HG03520 (cell line): ENCODE measurements around the gene FBN2.

Source experiments
- ATAC-seq: cut with Tn5 transposase; IDR thresholded peaks from one replicate; pipeline ENCODE4 v1.9.1; 2021; ENCODE audit warnings: mild to moderate bottlenecking, moderate library complexity; ENCODE audit not compliant: unreplicated experiment

The FBN2 gene

DNA sequence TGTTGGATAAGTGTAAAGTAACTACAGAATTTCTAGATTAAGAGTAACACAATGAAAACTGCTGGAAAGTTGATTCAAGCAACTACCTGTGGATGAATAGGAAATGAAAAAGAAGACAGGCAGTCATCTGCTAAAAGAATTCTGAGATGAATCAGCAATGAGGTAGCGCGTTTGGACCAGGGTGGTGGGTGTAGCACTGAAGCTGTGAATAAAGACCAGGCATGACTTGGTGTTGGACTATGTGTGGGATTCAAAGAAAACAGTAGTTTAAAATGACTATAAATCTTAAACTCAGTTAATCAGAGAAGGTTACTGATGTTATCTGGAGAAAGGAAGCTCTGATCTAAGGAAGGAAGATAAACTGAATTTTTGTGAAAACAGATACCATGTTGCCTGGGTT is 159.8 kb downstream of the FBN2 start:
- no peak for ATAC-seq

DNA sequence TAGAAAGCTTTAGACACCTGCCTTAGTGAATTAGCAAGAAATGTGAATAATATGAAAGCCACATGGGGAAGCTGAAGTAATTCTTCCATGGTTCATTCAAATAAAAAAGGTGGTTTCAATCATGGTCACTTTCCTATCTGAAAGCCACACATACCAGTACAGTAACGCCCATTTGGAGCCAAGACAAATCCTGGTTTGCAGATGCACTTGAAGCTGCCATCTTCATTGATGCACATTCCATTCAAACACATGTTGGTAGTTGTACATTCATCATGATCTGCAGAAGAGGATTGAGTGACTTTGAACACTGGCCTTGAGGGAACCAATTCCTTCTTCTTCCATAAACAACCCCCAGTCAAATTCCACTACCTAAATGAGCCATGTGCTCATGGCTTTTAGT is 161.5 kb downstream of the FBN2 start:
- no peak for ATAC-seq

DNA sequence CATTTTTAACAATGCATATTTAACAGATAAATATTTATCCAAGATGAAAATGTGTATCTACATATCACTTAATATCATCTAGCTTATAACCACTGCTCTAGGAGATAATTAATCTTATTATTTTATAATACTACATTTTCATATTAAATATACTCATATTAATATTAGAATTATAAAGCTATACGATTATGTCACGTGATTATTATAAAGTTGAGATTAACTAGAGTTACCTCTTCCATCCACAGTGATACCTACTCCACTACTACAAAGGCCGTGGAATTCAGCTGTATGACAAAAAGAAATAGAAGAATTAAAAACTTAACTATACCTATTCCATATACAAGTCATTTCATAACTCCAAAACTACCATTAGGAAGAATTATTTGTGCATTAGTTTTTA is 171.9 kb downstream of the FBN2 start:
- ATAC-seq, result no peak

- ATAC-seq, result no peak
Observed at GRCh38 chr5:128362370-128362769, 175.7 kb downstream of the FBN2 start.

GRCh38 chr5:128358826-128359225 is 179.2 kb downstream of the FBN2 start:
- no peak for ATAC-seq

DNA sequence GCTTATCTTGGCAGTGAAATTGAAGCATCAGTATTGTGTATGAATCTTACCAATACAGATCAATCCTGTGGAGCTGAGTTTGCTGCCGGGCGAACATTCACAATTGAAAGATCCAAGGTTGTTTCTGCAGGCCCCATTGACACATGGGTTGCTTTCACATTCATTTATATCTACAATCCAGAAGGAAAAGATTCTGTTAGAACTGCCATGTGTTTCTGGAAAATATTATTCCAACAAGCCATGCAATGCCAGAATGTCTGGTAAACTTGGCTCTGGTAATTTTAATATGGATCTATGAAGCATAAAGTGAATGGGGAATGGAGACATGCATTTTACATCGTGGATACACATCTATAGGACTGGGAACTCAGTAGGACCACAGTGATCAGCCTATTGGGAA is 180.8 kb downstream of the FBN2 start:
- no peak for ATAC-seq

DNA sequence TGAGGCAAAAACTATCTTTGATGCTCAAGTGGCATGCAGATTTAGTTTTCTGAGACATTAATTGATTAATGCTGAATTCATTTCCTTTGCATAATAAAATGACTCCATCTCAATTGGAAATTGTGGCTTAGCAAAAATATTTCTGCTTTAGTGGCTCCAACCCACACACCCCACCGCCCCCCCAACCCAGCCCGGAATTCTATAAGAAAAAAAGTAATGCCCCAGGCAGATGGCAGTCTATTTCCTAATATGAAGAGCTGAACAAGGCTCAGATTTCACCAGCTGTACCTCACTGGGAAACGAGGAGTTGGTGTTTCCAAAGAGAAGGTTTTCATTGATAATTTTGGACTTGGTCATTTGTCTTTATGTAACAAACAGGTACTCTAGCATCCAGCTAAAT is 182.1 kb downstream of the FBN2 start:
- ATAC-seq, result no peak

DNA sequence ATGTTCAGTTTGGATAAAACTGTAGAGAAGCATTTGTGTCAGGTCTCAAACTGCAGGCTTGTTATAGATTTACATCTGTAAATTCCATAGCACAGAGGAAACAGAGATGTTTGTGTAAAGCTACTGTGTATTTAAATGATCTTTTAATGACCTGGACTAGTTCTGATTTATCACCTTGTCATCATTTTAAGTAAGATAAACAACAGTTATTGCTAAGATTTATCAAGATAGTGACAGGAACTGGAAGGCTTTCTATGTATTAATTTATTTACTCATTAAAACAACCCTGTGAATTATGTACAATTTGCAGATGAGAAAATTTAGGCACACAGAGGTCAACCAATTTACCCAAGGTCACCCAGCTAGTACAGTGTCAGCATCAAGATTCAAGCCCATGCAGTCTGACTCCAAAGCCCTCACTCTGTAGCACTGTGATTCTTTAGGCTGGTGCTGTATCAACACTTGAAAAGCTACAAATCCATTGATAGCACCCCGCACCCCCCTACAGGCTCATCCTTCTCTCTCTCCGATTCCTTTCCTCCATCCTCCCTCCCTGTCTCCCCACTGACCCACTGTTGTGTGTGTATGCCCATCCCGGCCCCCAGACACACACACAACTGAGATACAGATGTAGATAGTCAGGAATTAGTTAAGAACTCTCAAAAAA is 184.5 kb downstream of the FBN2 start:
- ATAC-seq, result no peak

DNA sequence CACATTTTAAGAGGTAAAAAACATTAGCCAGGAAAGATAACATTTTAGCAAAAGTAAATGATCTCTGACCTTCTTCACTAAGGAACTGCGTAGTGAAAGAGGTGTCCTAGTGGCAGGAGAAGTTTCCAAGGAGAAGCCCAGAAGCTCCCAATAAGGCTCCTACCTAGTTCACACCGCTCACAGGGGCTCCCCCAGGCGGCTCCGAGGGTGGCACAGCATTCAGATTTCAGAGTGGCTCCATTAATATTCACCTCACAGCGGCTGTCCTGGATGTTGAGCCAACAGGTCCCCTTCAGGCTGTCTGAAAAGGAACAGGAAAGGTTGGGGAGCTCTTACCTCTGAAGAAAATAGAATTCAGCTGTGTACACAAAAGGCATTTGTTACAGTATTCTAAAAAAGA is 187.3 kb downstream of the FBN2 start:
- ATAC-seq, result no peak

DNA sequence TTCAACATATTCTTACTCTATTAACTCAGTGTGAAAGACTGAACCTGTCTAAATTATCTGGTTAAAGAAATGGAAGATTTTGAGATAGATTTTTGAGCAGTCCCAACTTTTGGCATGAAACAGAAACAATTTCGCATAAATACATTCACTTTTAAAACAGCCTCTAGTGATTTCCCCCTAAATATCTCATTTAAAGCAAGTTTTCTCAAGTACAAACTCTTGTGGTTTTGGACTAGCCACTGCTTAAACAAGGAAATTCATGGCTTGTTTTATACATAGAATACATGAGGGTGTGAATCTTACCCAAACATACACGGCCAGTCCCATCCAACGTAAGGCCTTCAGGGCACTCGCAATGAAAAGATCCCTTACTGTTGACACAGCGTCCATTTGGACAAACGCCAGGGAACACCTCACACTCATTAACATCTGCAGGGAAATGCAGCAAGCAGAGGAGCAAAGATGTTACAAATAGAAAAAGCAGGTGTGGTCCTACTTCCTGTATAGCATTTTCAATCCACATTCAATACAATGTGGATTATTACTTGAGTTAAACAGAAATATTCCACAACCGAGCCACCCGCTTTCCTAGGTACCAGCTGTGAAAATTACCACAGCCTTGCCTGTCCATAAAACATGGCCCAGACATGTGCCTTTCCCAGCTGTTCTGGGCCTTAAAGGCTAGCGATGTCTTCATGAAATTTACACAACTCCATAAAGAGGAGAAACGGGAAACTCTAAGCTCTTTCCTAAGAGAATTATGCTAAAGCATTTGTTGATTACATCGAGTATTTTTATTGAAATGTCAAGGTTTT is 188.8 kb downstream of the FBN2 start:
- no peak for ATAC-seq

GRCh38 chr5:128346038-128346437 is 192.0 kb downstream of the FBN2 start:
- no peak for ATAC-seq

- ATAC-seq, result no peak
Observed at GRCh38 chr5:128345247-128345646, 192.8 kb downstream of the FBN2 start.

DNA sequence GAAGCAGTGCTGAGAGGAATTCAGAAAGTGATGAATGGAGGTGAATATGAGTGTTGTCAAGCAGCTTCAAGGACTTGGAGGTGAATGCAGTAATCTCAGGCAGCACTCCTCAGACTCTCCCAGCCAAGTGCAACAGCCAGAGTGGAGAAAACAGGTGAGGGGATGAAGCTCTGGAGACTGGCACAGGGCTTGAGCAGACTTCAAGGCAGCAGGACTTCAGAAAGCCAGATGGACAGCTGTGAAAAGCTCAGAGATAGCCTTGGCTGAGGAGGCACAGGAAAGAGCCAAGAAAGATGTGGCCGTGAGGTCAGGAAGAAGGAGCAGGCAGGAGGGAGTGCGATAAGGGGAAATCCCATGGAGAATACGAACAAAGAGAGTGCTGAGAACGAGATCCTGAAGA is 194.9 kb downstream of the FBN2 start:
- ATAC-seq, result no peak

GRCh38 chr5:128341056-128341455 is 197.0 kb downstream of the FBN2 start:
- no peak for ATAC-seq

DNA sequence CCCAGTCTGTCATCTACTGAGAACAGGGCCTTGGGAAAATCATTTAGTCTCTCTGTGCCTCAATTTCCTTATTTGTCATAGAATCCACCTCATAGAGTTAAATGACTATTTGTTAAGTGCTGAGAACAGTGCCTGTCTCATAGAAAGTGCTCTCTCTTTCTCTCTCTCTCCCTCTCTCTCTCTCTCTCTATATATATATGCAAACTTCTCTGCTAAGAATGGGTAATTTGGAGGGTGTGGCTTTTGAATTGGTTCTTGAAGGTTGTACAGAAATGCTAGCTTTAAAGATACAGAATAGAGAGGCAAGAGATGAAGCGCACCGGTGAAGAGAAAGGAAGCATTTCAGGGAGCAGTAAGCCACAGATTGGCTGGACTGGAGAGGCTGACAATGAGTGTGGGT is 197.4 kb downstream of the FBN2 start:
- no peak for ATAC-seq

- no peak for ATAC-seq
Observed at GRCh38 chr5:128339585-128339984, 198.5 kb downstream of the FBN2 start.

DNA sequence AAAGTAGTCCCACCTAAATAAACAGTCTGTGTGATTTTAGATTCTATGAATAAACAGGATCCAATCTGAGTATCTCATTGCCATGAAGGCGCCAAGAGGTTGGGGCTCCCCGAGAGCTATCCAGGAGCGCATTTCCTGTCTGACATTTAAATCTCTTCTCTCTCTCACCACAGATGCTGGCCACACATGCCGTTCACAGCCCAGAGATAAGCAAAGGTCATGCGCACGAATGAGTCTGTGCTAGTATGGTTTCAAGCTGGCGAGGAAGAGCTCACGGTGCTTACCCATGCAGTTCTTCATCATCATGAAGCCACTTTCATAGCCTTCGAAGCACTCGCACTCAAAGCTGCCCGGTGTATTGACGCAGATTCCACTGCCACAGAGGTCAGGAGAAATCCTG is 199.4 kb downstream of the FBN2 start:
- ATAC-seq, result no peak

DNA sequence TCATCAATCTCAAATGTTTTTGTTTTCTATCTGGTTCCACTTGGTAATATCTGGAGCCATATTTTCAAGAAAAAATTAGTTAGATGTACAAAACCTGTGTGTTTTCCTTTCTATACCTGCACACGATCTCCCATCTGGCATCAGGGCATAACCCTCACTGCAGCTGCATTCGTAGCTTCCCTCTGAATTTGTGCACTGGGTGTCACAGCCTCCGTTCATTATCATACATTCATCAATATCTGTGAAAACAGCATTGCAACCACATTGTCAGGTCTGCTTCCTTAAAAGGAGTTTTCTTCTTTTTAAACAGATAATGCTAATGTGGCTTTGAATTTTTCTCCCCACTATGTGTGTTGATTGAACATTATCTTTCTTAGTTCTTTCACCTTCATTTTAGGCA is 202.7 kb downstream of the FBN2 start:
- ATAC-seq, result no peak

DNA sequence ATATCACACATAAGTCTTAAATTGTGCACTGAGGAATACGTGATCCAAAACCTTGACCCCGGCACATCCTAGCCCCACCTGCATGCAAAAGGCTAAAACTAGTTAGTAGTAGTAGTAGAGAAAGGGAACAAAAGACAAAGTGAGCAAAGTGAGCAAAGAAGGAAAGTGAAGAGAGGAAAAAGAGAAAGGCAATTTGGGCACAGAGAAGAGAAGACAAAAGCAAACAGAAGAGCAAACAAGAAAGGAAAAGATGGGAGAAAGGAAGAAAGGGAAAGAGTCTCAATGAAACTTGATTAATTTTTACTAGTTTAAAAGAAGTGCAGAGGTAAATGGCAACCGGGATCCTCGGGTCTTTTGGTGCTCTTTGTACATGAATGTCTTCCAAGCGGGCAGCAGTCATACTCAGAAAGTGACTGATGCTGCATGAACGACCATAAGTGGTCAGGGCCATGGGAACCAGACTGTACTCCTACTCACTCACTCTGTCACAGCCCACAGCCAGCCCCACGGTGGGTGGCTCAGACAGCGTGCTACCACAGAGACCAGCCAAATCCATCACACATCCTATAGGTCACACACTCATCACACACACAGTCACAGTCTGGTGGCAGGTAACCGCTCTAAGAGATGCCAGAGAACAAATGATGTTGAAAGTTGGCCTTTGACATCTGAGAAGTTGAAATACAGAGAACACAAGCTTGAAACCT is 203.9 kb downstream of the FBN2 start:
- no peak for ATAC-seq

GRCh38 chr5:128331261-128331660 is 206.8 kb downstream of the FBN2 start:
- ATAC-seq, result no peak

GRCh38 chr5:128329386-128329939 is 208.6 kb downstream of the FBN2 start:
- ATAC-seq, result no peak

DNA sequence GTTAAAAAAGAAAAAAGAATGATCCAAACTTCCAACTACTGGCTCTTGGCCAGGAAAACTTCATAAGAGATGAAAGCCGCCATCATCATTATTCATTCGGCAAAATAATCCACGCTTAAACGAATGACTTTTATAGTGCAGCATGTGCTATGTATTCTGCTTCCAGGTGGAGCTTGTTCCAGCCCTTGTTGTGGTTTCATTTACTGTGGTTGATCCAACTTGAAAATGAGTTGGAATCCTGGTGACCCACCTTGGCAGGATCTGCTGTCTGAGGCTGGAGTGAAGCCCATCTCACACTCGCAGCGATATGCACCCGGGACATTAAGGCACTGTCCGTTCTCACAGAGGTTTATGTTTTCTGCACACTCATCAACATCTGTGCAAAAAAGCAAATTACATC is 209.6 kb downstream of the FBN2 start:
- ATAC-seq, result no peak
